ENCODE results near the gene CDK11A.
"Not testable (repeated sequence)": the region's sequence is repeated elsewhere in the genome, so short reads cannot be mapped to it uniquely, and the experiment has no call there.

The CDK11A gene

GRCh38 chr1:1683104-1683905, 40.9 kb downstream of the CDK11A start:
- DNase-seq (ENCODE audit: low spot score): no peak

GRCh38 chr1:1680912-1681273, 43.3 kb downstream of the CDK11A start:
- DNase-seq (ENCODE audit: low spot score): no peak

- DNase-seq (ENCODE audit: low spot score): no peak
These were observed 43.9 kb downstream of the CDK11A start for GRCh38 chr1:1680031-1680911.

GRCh38 chr1:1678581-1679380, 45.4 kb downstream of the CDK11A start:
- no peak for DNase-seq (ENCODE audit: low spot score)

GRCh38 chr1:1677718-1678580, 46.2 kb downstream of the CDK11A start:
- DNase-seq (ENCODE audit: low spot score): no peak

GRCh38 chr1:1676087-1676486, 48.1 kb downstream of the CDK11A start:
- not testable (repeated sequence) for DNase-seq (ENCODE audit: low spot score)

GRCh38 chr1:1675218-1675617, 48.9 kb downstream of the CDK11A start:
- DNase-seq (ENCODE audit: low spot score): not testable (repeated sequence)

- not testable (repeated sequence) for DNase-seq (ENCODE audit: low spot score)
These were observed 49.4 kb downstream of the CDK11A start for GRCh38 chr1:1674806-1675205.

GRCh38 chr1:1672181-1672965, 51.8 kb downstream of the CDK11A start:
- no peak for DNase-seq (ENCODE audit: low spot score)

- no peak for DNase-seq (ENCODE audit: low spot score)
These were observed 52.6 kb downstream of the CDK11A start for GRCh38 chr1:1671365-1672119.

- DNase-seq (ENCODE audit: low spot score): no peak
These were observed 53.3 kb downstream of the CDK11A start for GRCh38 chr1:1670866-1671265.

- DNase-seq (ENCODE audit: low spot score): no peak
These were observed 54.4 kb downstream of the CDK11A start for GRCh38 chr1:1669468-1670440.

GRCh38 chr1:1666526-1666925, 57.6 kb downstream of the CDK11A start:
- DNase-seq (ENCODE audit: low spot score): no peak

GRCh38 chr1:1665815-1666251, 58.3 kb downstream of the CDK11A start:
- no peak for DNase-seq (ENCODE audit: low spot score)

GRCh38 chr1:1664941-1665814, 59.0 kb downstream of the CDK11A start:
- DNase-seq (ENCODE audit: low spot score): no peak

- DNase-seq (ENCODE audit: low spot score): not testable (repeated sequence)
These were observed 59.8 kb downstream of the CDK11A start for GRCh38 chr1:1664318-1664717.

- not testable (repeated sequence) for DNase-seq (ENCODE audit: low spot score)
These were observed 61.2 kb downstream of the CDK11A start for GRCh38 chr1:1662830-1663560.
